ENCODE results near the gene PLA2R1. TPM values are rescaled to one million over a fixed set of nuclear protein-coding genes. Genes with fewer than 3 reads are reported as not detected.

PLA2R1 gene
- polyA plus RNA-seq, 1 donor from 2014 or later, result 0.69 TPM

- H2AFZ ChIP-seq (ENCODE audit: low read depth, low read length), result no peak overlapping the region
- H3K36me3 ChIP-seq (ENCODE audit: insufficient read depth, low read length), result no peaks in the 10 kb centered on the region
- no peak overlapping the region for H3K9ac ChIP-seq (ENCODE audit: low read length)
- peaks cover 60% of the 10 kb centered on the region for H3K27me3 ChIP-seq (ENCODE audit: insufficient read depth, low read depth, low read length)
- H3K79me2 ChIP-seq (replicated peaks; ENCODE audit: insufficient read depth, low read length), result no peaks in the 10 kb centered on the region
- TF ChIP-seq EZH2 (IDR thresholded peaks at IDR 0.05; ENCODE audit: borderline replicate concordance, insufficient read depth, low read length, poor library complexity, severe bottlenecking), result no peak
- TF ChIP-seq REST (IDR thresholded peaks at IDR 0.05; ENCODE audit: borderline replicate concordance), result no peak
- TF ChIP-seq, protein P1, sequence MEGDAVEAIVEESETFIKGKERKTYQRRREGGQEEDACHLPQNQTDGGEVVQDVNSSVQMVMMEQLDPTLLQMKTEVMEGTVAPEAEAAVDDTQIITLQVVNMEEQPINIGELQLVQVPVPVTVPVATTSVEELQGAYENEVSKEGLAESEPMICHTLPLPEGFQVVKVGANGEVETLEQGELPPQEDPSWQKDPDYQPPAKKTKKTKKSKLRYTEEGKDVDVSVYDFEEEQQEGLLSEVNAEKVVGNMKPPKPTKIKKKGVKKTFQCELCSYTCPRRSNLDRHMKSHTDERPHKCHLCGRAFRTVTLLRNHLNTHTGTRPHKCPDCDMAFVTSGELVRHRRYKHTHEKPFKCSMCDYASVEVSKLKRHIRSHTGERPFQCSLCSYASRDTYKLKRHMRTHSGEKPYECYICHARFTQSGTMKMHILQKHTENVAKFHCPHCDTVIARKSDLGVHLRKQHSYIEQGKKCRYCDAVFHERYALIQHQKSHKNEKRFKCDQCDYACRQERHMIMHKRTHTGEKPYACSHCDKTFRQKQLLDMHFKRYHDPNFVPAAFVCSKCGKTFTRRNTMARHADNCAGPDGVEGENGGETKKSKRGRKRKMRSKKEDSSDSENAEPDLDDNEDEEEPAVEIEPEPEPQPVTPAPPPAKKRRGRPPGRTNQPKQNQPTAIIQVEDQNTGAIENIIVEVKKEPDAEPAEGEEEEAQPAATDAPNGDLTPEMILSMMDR (IDR thresholded peaks at IDR 0.05; ENCODE audit: poor library complexity, severe bottlenecking), result no peak
- no peak for TF ChIP-seq POLR2AphosphoS5 (IDR thresholded peaks at IDR 0.05)
- TF ChIP-seq SMC3 (conservative IDR thresholded peaks at IDR 0.05; ENCODE audit: poor library complexity), result no peak
- TF ChIP-seq EP300 (conservative IDR thresholded peaks at IDR 0.05; ENCODE audit: poor library complexity, severe bottlenecking), result no peak
- no peak for TF ChIP-seq RAD21 (conservative IDR thresholded peaks at IDR 0.05)
- TF ChIP-seq MXI1 (conservative IDR thresholded peaks at IDR 0.05; ENCODE audit: poor library complexity, severe bottlenecking), result no peak
- no peak for TF ChIP-seq TAF1 (IDR thresholded peaks at IDR 0.05; ENCODE audit: low read depth)
- H3F3A ChIP-seq (ENCODE audit: insufficient read depth, low read length, poor library complexity, severe bottlenecking), result no peaks in the 10 kb centered on the region
- H3K4me3 ChIP-seq (ENCODE audit: low read length), result peak overlapping the region; percentile 59
- no peak overlapping the region for H3K4me2 ChIP-seq (ENCODE audit: low read length)
- no peaks in the 10 kb centered on the region for H3K9me3 ChIP-seq (ENCODE audit: low read length)
- H4K20me1 ChIP-seq (ENCODE audit: insufficient read depth), result no peaks in the 10 kb centered on the region
- H3K27ac ChIP-seq (ENCODE audit: low read length), result no peak overlapping the region
- no peaks in the 10 kb centered on the region for H3K9me2 ChIP-seq (ENCODE audit: insufficient read depth, low read length)
These were observed 158.8 kb downstream of the PLA2R1 start for GRCh38 chr2:159903443-159904126.

DNA sequence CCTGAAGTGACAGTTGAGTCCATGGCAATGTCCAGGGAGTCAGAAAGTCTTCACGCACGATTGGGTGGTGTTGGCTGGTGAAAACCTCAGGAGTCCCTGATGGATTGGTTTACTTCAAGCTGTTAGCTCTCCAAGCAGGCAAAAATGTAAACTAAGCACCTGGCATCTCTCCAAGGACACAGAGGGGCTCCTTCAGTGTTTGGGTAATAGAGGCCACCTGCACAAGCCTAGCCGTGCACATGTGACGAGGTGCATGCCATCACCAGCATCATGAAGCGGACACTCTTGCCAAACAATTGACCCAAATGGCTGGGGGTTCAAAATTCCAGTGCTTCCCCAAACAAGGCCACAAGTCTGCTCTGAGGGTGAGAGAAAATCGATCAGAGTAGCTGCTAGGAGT lies 159.7 kb downstream of the PLA2R1 start:
- Histone ChIP-seq H3K4me2 (ENCODE audit: low read length) (no peak overlapping the region), H3K9ac (ENCODE audit: low read length) (no peak overlapping the region), H3F3A (ENCODE audit: insufficient read depth, low read length, poor library complexity, severe bottlenecking) (no peaks in the 10 kb centered on the region), H3K9me2 (ENCODE audit: insufficient read depth, low read length) (no peaks in the 10 kb centered on the region), H3K4me3 (ENCODE audit: low read length) (no peak overlapping the region), H3K27ac (ENCODE audit: low read length) (no peak overlapping the region), H3K36me3 (ENCODE audit: insufficient read depth, low read length) (no peaks in the 10 kb centered on the region), H2AFZ (ENCODE audit: low read depth, low read length) (no peak overlapping the region), H3K27me3 (ENCODE audit: insufficient read depth, low read depth, low read length) (peaks cover 67% of the 10 kb centered on the region), H3K9me3 (ENCODE audit: low read length) (no peaks in the 10 kb centered on the region), H3K79me2 (replicated peaks; ENCODE audit: insufficient read depth, low read length) (no peaks in the 10 kb centered on the region), H4K20me1 (ENCODE audit: insufficient read depth) (no peaks in the 10 kb centered on the region)
- TF ChIP-seq MXI1 (conservative IDR thresholded peaks at IDR 0.05; ENCODE audit: poor library complexity, severe bottlenecking) (no peak), SMC3 (conservative IDR thresholded peaks at IDR 0.05; ENCODE audit: poor library complexity) (no peak), REST (IDR thresholded peaks at IDR 0.05; ENCODE audit: borderline replicate concordance) (no peak)
- TF ChIP-seq, protein P1 (IDR thresholded peaks at IDR 0.05; ENCODE audit: poor library complexity, severe bottlenecking), result no peak

Data from neural cell (in vitro differentiated cells).